GM18909 (cell line): Measurements from ENCODE around the gene DHDDS.

Experiments
- ATAC-seq: cut with Tn5 transposase; IDR thresholded peaks from one replicate; pipeline ENCODE4 v1.9.1; 2021; ENCODE audit warnings: mild to moderate bottlenecking; ENCODE audit not compliant: unreplicated experiment, poor library complexity

The DHDDS gene

GRCh38 chr1:26417111-26417759 is 14.9 kb upstream of the DHDDS start:
- ATAC-seq, result no peak

DNA sequence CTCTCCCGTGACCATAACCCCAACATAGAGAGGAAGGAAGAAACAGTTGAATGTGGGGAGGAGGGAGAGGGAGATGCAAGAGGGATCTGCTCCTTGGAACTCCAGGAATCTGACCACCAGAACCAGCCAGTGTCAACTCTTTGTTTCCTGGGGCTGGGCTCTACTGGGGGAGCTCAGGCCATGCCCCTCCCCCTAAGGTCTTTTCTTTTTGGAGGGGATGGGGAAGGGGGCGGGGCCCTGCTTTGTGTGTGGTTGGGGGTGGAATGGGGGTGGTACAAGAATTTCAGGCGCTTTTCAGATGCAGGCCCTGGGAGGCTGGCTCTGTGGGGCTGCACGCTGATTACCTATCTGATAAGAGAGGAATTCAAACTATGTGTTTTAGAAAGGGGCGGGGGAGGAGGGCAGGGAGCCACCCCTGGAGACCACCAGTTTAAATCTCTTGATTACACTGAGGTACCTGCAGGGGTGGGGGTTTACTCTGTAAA is 13.2 kb upstream of the DHDDS start:
- ATAC-seq, result no peak

DNA sequence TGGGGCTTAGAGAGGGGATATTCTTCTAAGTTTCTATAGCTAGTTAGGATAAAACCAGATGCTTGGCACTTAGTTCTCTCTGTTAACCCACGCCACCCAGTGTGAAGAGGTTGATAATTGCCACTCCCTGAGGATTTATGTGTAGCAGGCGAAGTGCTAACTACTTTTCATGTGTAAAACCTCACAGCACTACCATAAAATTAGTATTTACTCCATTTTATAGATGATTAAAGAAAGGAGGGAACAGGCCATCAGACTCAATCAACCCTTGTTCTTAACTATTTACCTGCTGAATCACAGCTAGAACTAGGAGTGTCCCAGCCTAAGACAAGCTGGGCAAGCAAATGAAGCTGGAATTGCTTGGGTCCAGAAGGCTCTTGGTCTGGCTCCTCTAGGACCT is 12.6 kb upstream of the DHDDS start:
- no peak for ATAC-seq

DNA sequence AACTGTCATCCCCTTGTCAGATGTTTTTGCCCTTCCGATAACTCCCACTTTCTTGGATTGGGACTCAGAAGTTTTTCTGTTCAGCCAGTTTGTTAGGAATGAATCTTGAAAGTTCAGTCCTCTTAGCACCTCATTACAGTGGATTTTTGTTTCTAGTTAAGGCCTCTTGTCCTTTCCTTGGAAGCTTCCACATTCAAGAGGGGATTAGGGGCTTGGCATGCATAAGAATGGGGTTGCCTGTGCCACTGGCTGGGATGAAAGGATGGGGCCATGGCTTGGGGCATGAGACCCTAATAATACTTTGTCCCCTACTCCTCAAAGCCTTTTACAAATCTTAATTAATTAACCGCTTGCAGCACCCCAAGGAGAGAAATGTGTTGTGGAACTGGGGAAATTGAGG is 2.4 kb upstream of the DHDDS start:
- no peak for ATAC-seq

DNA sequence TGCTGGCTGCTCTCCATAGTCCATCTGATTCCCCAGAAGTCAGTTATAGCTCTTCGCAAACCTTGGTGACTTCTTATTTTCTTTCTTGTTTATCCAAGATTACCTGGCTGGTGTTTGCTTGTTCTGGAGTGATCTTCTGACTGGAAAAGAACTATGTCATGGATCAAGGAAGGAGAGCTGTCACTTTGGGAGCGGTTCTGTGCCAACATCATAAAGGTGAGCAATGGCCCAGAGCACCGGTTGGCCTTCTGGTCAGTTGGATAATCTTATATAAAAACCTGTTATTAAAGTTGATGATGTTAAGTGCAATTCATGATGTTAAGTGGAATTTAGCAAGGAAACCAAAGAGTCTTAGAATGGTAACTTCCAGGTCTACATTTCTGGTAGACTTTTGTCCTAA is 672 bp downstream of the DHDDS start:
- no peak for ATAC-seq

DNA sequence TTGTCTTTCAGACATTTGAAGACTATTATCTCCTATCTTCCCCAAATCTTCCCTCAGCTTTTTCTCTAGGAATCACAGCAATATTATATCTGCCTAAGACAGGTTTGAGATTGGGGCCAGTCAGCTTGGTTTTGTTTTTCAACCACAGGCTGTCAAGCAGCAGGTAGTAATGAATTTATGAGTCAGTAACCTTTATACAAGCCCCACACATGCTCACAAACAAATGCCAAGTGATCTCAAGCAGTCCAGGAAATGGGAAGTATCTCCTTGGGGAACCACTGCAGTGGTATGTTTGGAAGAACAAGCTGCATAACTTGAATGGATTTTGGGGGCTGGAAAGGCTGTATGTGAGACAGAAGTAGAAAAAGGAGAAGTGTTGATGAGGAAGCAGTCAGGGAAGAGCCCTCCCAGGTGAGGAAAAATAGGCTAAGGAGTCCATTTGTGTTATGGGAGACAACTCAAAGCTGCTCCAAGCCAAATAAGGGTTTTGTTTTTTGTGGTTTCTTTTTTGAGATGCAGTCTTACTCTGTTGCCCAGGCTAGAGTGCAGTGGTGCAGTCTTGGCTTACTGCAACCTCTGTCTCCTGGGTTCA is 2.1 kb downstream of the DHDDS start:
- no peak for ATAC-seq

DNA sequence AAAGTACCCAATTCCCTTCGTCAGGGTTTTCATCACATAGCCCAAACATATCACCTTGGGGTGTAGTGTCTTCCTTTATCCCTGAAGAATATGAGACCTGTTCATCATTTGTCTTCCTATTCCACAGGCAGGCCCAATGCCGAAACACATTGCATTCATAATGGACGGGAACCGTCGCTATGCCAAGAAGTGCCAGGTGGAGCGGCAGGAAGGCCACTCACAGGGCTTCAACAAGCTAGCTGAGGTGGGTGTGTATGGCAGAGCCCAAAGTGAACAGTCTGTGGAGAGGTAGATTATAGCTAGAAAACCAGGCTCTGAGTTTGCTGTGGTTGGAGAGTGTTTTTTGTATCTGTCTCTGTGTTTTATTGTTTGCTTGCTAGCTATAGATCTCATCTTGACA is 5.9 kb downstream of the DHDDS start:
- no peak for ATAC-seq

DNA sequence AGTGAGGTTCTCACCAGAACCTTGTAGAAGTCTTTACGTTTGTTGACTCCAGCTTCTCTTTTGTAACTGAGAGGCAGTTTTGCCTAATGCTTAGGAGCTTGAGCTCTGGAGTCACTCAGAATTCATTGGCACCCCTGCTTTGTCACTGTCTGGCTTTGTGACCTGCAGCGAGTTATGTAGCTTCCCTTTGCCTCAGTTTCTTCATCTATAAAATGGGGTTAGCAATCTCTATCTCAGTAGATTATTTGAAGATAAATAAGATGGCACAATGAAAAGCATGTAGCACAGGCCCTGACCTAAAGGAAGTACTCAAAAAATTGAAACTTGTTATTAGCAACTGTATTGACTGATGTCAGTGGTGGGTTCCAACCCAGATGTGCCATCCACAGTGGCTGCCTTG is 8.1 kb downstream of the DHDDS start:
- ATAC-seq, result no peak

DNA sequence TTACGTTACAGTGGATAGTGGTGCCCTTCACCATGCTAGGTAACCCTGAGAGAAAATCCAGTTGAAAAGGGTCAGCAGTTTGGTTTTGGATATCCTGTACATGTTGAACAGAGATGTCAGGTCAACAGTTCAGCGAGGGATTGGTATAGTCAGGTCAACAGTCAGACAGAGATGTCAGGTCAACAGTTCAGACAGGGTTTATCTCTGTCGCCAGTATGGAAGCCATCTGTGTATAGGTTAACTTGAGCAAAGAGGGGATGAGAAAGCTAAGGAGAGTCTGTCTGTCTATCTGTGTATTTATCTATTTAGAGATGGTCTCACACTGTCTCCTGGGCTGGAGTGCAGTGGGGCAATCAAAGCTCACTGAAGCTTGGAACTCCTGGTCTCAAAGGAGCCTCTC is 17.7 kb downstream of the DHDDS start:
- no peak for ATAC-seq

- no peak for ATAC-seq
Measured at GRCh38 chr1:26450908-26451307, 18.8 kb downstream of the DHDDS start.

DNA sequence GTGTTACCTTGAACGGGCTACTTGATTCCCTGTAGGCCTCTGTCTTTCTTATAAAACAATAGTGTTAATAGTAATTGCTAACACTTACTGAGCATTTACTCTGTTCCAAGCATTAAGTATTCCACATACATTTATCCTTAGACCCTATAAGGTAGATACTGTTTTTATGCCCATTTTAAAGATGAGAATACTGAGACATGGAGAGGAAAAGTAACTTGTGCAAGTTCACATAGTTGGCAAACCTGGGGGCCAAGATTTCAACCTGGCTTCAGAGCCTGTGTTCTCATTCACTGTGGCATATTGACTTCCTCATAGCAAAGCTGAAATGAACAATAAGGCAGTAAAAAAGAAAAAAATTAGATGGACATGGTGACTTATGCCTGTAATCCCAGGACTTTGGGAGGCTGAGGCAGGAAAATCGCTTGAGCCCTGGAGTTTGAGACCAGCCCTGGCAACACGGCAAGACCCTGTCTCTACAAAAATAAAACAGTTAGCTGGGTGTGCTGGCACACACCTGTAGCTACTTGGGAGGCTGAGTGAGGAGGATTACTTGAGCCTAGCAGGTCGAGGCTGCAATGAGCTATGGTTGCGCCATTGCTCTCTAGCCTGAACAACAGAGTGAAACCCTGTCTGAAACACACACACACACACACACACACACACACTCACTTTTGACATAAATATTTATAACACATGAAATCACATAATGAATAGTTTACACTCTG is 20.5 kb downstream of the DHDDS start:
- no peak for ATAC-seq

DNA sequence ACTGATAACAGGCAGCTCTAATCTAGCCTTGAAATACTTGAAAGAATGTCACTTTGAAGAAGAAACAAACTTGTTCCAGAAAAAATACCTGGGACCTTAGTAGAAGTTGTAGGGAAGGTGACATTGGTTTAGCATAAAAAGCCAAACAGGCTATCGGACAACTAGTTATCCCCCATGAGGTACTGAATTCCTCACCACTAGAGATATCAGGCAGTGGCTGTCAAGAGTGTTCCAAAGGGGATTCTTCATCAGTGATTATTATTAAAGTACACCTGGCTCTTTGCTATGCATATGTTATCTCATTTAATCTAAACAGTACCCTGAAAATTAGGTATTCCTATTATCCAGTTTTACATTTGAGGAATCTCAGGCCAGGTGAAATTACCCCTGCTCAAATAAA is 27.0 kb downstream of the DHDDS start:
- no peak for ATAC-seq

DNA sequence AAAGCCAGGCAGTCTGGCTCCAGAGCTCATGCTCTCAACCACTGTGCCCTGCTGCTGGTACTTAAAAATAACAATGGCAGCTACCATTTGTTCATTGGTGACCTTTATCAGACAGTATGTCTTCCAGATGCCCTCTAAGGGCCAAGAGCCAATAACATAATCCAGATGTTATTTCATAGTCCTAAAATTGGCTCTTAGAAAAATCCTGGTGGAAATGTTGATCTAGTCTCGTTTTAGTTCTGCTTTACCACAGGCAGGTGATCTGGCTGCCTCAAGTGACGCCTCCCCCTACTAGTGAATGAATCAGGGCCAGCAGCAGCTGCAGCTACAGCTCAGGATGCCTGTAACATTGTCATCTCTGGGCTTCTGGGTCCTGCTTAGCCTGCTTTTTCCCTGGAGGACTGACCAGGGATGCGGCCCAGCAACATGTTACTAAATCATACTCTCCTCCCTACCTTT is 27.5 kb downstream of the DHDDS start:
- no peak for ATAC-seq

GRCh38 chr1:26468911-26469310 is 36.8 kb downstream of the DHDDS start:
- ATAC-seq, result no peak

- no peak for ATAC-seq
Measured at GRCh38 chr1:26469558-26469957, 37.4 kb downstream of the DHDDS start.

DNA sequence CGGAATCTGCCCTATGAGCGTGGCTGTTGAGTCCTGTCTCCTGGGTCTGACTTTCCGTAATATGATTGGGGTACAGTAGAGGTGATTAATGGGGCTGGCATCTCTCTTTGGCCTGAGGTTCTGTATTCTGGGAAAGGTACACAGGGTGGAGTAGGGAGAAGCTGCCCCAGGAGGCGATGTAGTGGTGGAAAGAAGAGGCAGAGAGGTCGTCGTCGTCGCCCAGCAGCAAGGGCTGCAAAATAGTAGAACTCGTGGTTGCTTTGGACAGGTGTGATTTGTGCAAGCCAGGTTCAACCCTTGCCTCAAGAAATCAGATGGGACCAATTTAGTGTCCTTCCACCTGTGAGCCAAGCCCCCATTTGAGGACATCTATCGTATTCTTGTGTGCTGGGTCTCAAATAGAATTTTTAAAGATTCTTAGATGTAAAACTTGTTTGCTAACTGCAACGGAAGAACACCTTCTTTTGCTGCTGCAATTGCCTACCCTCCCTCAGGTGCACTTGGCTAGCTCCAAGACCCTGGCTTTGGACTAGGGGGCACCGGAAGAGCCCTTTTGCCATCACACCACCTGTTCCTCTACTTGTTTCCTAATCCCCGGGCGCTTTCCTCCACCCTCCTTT is 38.9 kb downstream of the DHDDS start:
- no peak for ATAC-seq

- peak; percentile 16 for ATAC-seq
Measured at GRCh38 chr1:26471498-26472319, 39.6 kb downstream of the DHDDS start.

DNA sequence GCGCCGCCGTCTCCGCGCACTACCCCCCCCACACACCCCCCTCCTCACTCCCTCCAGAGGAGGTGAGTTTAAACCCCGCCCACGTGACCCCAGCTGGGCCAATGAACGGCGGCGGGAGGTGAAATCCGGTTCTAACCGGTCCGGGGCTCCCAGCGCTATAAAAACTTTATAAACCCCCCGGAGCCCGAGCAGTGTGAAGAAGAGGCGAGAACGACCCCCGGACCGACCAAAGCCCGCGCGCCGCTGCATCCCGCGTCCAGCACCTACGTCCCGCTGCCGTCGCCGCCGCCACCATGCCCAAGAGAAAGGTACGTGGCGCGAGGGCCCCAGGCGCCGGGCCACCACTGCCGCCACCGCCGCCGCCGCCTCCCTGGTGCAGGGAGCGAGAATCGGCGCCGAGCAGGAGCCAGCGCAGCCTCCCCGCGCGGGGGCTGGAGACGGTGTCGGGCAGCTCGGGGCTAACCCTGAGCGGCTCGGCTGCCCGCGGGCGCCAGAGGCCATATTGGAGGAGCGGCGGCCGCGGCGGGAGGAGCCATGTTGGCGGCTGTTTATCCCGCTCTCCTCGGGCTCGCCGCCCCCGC is 40.3 kb downstream of the DHDDS start, which contains the start of gene HMGN2:
Gene HMGN2, plus strand, starts transcription at position 121 of the 581 bp plus-strand sequence. Its CDS starts 173 bp downstream, at position 294.
- ATAC-seq, result peak; percentile 43

DNA sequence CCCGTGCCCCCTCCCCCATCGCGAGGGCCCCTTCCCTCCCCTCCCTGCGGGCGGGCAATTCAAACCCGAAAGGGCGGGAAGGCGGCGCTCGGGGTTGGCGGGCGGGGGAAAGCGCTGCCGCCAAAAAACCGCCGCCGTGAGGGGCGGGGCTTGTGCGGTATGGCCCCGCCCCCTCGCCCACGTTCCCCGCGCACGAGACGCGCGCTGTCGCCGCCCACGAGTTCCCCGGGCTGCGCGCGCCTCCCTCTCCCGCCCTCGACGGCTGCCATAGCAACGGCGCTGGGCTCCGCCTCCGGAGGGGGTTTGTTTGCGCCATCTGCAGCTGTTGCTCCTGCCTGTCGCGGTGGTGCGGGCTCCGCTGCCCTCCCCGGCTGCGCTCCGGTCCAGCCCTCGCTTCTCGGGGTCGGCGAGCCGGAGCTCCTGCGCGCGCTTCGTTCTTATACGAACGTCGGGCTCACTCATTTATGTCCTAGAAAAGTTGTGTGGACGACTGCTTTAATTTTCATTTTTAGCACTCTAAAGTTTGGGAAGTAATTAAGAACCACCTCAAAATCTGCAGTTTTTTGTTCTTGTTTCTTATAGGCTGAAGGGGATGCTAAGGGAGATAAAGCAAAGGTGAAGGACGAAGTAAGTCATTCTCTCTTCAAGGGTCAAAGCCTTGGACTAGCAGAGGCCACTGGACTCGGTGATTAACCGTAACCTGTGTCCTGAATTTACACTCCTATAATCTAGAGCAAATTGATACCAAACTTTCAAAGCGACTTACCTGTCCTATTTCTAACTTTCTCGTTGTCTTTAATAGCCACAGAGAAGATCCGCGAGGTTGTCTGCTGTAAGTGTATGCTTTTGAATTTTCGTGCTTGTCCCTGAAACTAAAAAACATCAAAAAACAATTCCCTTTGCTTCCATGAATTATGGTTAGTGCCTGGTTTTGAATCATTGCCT is 41.1 kb downstream of the DHDDS start:
- ATAC-seq, result peak; percentile 78
